Mucosa of rectum (tissue), 2 donors: Measurements from ENCODE around the gene TUBB.

Source experiments
- H3K27ac ChIP-seq, 2 donors: one replicate each; pipeline ENCODE4 v1.7.0; 2013; ENCODE audit warnings: inconsistent platforms in 2 of 2, low read depth in 2 of 2, low read length in 2 of 2
- H3K27me3 ChIP-seq, 2 donors: one replicate each; pipeline ENCODE4 v1.7.0; 2013; ENCODE audit warnings: low read length in 2 of 2; ENCODE audit not compliant: control insufficient read depth in 2 of 2, insufficient read depth in 2 of 2
- H3K36me3 ChIP-seq, 2 donors: one replicate each; pipeline ENCODE4 v1.7.0; 2013; ENCODE audit warnings: low read length in 2 of 2; ENCODE audit not compliant: control insufficient read depth in 2 of 2, insufficient read depth in 2 of 2
- H3K4me1 ChIP-seq, 2 donors: one replicate each; pipeline ENCODE4 v1.7.0; 2013; ENCODE audit warnings: low read length in 2 of 2, mild to moderate bottlenecking in 1 of 2; ENCODE audit not compliant: control insufficient read depth in 2 of 2, insufficient read depth in 2 of 2
- H3K4me3 ChIP-seq, 2 donors: one replicate each; pipeline ENCODE4 v1.7.0; 2013; ENCODE audit warnings: low read length in 2 of 2
- H3K9ac ChIP-seq, 2 donors: one replicate each; pipeline ENCODE4 v1.7.0; 2013; ENCODE audit warnings: low read length in 2 of 2, low read depth in 1 of 2, mild to moderate bottlenecking in 1 of 2
- H3K9me3 ChIP-seq, 2 donors: one replicate each; pipeline ENCODE4 v1.7.0; 2013; ENCODE audit warnings: low read length in 2 of 2; ENCODE audit not compliant: control insufficient read depth in 2 of 2
- donor health status: healthy.
- donor health status: Normal muscosa, but diverticular disease.

Gene TUBB

GRCh38 chr6:30724906-30725667, 4.9 kb downstream of the TUBB start:
- Histone ChIP-seq H3K4me3 (no peak overlapping the region), H3K36me3 (peaks cover 49 to 63% of the 10 kb centered on the region in 2 donors), H3K27me3 (no peaks in the 10 kb centered on the region), H3K9me3 (no peaks in the 10 kb centered on the region), H3K9ac (no peak overlapping the region), H3K27ac (no peak overlapping the region), H3K4me1 (peaks cover 10 to 15% of the 10 kb centered on the region in 2 donors)

- Histone ChIP-seq H3K9me3 (no peaks in the 10 kb centered on the region), H3K4me1 (peaks cover 17 to 19% of the 10 kb centered on the region in 2 donors), H3K27ac (no peak overlapping the region), H3K4me3 (no peak overlapping the region), H3K36me3 (peaks cover 55 to 71% of the 10 kb centered on the region in 2 donors), H3K9ac (peak overlapping the region in 1 of 2 donors; percentile 54), H3K27me3 (no peaks in the 10 kb centered on the region)
Measured at GRCh38 chr6:30725713-30726505, 5.8 kb downstream of the TUBB start.

GRCh38 chr6:30726506-30727413, 6.6 kb downstream of the TUBB start:
- Histone ChIP-seq H3K9me3 (no peaks in the 10 kb centered on the region), H3K4me1 (peaks cover 14 to 17% of the 10 kb centered on the region in 2 donors), H3K36me3 (peaks cover 55 to 75% of the 10 kb centered on the region in 2 donors), H3K27ac (no peak overlapping the region), H3K27me3 (no peaks in the 10 kb centered on the region), H3K4me3 (no peak overlapping the region), H3K9ac (no peak overlapping the region)

GRCh38 chr6:30727920-30728553, 7.9 kb downstream of the TUBB start:
- H3K27ac ChIP-seq, result no peak overlapping the region
- H3K4me1 ChIP-seq, result peaks cover 7 to 9% of the 10 kb centered on the region in 2 donors

GRCh38 chr6:30730601-30731435, 10.7 kb downstream of the TUBB start:
- Histone ChIP-seq H3K9ac (peak overlapping the region; percentile 47 to 60), H3K4me1 (peaks cover 5 to 7% of the 10 kb centered on the region in 2 donors), H3K27me3 (no peaks in the 10 kb centered on the region), H3K27ac (peak overlapping the region; percentile 56 to 67), H3K36me3 (peaks cover 43 to 62% of the 10 kb centered on the region in 2 donors), H3K4me3 (peak overlapping the region; percentile 56 to 58), H3K9me3 (no peaks in the 10 kb centered on the region)

More at GRCh38 chr6:30727920-30728553, 7.9 kb downstream of the TUBB start:
- Histone ChIP-seq H3K9ac (no peak overlapping the region), H3K27me3 (no peaks in the 10 kb centered on the region), H3K36me3 (peaks cover 57 to 77% of the 10 kb centered on the region in 2 donors), H3K9me3 (no peaks in the 10 kb centered on the region), H3K4me3 (no peak overlapping the region)

GRCh38 chr6:30732237-30732943, 12.2 kb downstream of the TUBB start:
- H3K9ac ChIP-seq, result no peak overlapping the region
- peaks cover 11 to 15% of the 10 kb centered on the region in 2 donors for H3K4me1 ChIP-seq
- no peaks in the 10 kb centered on the region for H3K9me3 ChIP-seq
- H3K4me3 ChIP-seq, result no peak overlapping the region
- peaks cover 46 to 55% of the 10 kb centered on the region in 2 donors for H3K36me3 ChIP-seq
- H3K27me3 ChIP-seq, result no peaks in the 10 kb centered on the region
- no peak overlapping the region for H3K27ac ChIP-seq

- Histone ChIP-seq H3K27me3 (no peaks in the 10 kb centered on the region), H3K9me3 (no peaks in the 10 kb centered on the region), H3K4me3 (no peak overlapping the region), H3K27ac (no peak overlapping the region), H3K4me1 (peaks cover 21% of the 10 kb centered on the region in 2 donors), H3K36me3 (peaks cover 43 to 55% of the 10 kb centered on the region in 2 donors), H3K9ac (no peak overlapping the region)
Measured at GRCh38 chr6:30735668-30736314, 15.6 kb downstream of the TUBB start.

GRCh38 chr6:30738532-30738931, 18.4 kb downstream of the TUBB start:
- H3K4me1 ChIP-seq, result peaks cover 29 to 38% of the 10 kb centered on the region in 2 donors
- no peak overlapping the region for H3K4me3 ChIP-seq
- peaks cover 41 to 43% of the 10 kb centered on the region in 2 donors for H3K36me3 ChIP-seq
- H3K27me3 ChIP-seq, result no peaks in the 10 kb centered on the region
- H3K9me3 ChIP-seq, result no peaks in the 10 kb centered on the region
- no peak overlapping the region for H3K9ac ChIP-seq
- no peak overlapping the region for H3K27ac ChIP-seq
